DOHH2 (cell line): ENCODE measurements around the gene SDF2L1.

ENCODE experiments used
- CTCF ChIP-seq: fragments of 200-600 bp; sonication (generic); IDR thresholded peaks from one replicate; pipeline ENCODE4 v1.5.1; 2014; ENCODE audit warnings: antibody characterized with exemption, mild to moderate bottlenecking, low read depth, low read length; ENCODE audit not compliant: poor library complexity, severe bottlenecking
- EZH2phosphoT487 ChIP-seq: fragments of 200-600 bp; sonication (generic); IDR thresholded peaks from 2 replicates; pipeline ENCODE4 v1.6.1; 2017; ENCODE audit warnings: borderline replicate concordance, mild to moderate bottlenecking, antibody characterized with exemption, low read length, moderate library complexity, mixed read lengths

GRCh38 chr22:21594865-21595452 is 47.1 kb upstream of the SDF2L1 start:
- TF ChIP-seq CTCF = no peak
- TF ChIP-seq EZH2phosphoT487 = no peak
